ENCODE data around the gene IFNB1.

IFNB1 gene

DNA sequence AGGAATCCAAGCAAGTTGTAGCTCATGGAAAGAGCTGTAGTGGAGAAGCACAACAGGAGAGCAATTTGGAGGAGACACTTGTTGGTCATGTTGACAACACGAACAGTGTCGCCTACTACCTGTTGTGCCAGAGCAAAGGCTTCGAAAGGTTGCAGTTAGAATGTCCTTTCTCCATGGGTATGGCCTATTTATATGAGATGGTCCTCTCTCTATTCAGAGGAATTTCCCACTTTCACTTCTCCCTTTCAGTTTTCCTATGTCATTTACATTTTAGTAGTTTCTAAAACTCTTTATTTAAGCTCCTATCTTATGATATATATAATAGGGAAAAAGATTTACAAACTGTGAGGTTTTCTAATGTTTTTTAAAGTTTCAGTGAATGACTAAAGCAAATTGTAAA, at the start of gene IFNB1:
IFNB1 (minus strand) TSS at position 162 of the 400 bp plus-strand sequence; CDS start at position 89, 73 bp downstream.
- no peak for DNase-seq (ENCODE audit: low read depth)

DNA sequence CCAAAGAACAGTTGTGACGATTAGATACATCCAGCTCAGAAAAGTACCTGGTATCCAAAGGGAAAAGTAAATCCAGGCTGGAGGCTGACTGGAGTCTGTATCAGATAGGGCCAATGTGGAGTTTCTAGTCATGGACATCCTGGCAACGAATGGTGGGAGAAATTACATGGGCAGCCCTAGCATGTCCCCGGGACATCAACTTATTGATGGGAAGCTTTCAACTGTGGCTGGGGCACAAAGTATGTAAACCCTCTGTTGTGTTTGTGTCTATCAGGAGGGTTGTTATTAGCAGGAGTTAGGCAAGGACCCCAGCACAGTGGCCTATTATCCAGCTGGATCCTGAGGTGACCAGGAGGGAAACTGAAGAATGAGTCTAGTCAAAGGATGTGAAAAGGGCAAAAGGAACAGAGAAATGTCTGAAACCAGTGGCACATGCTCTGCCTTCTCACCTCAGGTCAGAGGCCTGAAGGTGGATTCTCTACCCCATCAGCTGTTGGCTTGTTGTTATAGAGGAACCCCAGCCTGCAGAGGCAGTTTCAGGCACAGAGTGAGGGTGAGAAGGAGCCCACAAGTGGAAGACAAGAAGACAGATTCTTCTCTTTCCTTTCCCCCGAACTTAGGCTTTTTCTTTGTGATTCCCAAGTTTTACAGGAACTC, 44.0 kb upstream of the IFNB1 start:
- no peak for DNase-seq (ENCODE audit: low read depth)

DNA sequence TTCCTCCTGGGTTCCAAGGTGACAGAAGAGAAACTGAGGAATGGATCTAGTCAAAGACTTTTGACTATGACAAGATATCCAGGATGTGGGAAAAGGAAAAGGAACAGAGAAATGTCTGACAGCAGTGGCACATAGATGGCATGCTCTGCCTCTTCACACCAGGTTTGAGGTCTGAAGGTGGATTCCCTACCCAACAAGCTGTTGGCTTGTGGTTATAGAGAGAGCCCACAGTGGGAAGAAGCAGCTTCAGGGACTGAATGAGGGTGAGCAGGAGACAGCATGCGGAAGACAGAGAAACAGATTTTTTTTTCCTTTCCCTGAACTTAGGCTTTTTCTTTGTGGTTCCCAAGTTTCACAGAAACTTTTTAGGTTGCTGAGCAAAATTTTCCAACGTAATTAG, 43.3 kb upstream of the IFNB1 start:
- no peak for DNase-seq (ENCODE audit: low read depth)

DNA sequence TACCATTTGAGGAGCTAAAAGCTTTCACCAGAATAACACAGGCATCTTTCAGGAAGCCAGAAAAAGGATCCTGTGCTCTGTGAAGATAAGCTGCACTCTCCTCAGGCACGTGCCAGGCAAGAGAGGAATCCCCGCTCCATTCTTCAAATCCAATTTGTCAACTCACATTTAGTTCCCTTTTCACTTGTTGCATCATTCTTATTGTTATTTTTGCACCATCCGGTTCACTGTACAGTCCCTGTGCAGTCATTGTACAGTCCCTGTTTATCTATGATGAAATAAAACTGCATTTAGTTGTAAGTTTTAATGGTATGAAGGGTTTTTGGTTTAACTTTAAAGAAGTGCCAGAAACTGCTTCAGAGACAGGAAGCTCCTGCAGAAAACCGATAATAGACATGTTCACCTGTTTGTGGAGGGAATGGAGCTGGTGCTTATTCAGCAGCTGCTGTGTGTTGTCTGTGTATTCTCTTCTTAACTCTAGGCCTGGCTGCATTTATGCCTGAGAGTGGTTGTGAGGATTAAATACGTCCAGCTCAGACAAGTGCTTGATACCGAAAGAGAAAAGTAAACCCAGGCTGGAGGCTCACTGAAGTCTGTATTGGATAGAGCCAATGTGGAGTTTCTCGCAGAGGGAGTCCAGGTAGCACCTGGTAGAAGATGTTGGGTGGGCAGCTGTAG, 41.5 kb upstream of the IFNB1 start:
- DNase-seq (ENCODE audit: low read depth), result no peak

DNA sequence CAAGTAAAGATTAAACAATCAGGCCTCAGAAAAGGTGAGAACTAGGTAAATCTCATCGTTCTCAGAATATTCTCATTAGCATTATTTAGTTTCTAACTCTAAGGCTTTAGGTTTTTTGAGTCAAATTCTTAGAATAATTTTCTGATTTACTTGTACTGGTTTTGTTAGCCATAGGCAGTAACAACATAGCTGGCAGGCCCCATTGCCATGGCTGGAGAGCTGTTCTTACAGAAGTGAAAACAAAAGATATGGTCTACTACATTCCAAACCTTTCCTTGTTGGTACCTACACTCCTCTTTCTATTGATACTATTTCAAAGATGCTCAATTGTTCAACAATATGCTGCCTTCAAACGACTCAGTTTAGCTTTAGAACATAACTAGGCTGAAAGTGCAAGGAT, 36.6 kb upstream of the IFNB1 start:
- no peak for DNase-seq (ENCODE audit: low read depth)

DNA sequence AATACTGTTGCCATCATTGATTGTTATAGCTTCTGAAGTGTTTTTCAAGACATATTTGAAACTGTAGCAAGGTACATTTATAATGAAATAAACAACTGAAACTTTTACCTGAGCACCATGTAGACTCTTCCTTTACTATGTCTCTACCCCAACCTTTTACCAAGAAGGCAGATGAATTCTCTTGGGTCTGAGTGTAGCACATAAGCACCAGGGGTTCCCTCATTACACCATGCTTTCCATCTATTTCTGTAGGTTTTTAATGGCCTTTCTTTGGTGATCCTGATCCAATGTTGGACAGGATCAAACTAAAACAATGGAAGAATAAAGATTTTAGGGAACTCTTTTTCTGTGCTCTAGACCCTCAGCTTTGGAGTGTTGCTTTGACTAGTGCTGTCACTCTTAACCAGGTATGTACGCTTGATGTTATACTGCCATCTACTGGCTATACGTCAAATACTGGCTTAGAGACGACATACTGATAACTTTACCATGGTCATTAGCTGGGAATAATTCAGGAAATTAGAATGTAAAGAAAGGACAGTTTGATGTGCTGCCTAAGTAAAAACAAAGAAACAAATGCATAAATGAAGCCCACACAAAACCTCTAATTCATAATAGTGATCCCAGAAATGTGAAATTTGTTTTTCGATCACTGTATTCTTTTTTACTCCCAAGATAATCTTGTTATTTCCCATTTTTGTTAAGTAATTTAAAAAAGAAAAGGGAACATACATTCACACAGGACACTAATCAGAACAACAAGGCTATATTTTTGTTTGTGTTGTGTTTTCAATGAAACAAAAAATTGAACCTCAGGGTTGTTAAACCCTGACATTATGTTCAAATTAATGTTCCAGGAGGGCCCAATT, 33.2 kb upstream of the IFNB1 start:
- no peak for DNase-seq (ENCODE audit: low read depth)

DNA sequence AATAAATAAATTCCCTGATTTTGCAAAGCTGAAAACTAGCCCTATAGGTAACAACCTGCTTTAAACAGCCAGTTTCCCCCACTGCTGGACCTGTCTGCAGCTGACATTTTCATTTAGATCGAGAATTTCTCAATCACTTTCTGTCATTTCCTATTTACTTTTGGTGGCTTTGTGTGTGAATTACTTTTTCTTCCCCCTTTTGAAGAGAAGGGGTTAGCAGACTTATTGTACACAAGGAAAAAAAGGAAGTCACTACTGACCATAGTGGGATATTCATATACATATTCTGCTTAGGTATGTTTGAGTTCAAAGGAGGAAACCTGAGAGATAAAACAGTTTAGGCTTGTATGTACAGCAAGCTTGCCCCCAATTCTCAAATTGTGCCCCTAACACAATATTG, 27.0 kb upstream of the IFNB1 start:
- no peak for DNase-seq (ENCODE audit: low read depth)

DNA sequence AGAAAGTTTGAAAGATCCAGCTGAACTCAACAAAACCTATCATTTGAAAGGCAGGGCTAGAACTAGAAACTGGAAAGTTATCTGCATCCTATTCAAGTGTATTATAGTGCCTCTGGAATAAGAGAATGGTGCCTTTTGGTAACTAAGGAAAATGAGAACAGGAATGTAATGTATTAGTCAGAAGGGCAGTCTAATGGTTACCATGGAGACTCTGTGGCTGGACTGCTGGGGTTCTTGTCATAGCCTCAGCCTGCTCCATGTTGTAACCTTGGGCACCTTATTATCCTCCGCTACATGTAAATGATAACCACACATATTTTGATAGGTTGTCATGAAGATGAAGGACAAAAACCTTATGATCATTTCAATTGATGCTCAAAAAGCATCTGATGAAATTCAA, 24.6 kb upstream of the IFNB1 start:
- DNase-seq (ENCODE audit: low read depth), result no peak

DNA sequence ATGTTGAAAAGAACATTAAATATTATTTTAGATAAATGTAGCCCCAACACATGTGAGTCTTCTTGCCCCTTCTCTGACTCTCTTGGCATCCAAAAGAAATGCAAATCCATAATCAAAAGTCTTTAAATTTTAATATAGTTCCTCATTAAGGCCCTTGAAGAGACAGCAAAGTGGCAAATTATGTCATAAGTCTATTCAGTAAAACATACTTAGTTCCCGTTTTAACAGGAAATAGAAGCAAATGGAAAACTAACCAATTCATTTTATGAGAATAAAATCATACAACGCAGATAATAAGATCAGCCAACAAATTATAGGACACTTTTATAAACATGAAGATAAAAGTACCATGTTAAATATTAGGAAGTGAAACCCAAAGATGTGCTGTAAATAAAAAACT, 20.1 kb upstream of the IFNB1 start:
- no peak for DNase-seq (ENCODE audit: low read depth)

DNA sequence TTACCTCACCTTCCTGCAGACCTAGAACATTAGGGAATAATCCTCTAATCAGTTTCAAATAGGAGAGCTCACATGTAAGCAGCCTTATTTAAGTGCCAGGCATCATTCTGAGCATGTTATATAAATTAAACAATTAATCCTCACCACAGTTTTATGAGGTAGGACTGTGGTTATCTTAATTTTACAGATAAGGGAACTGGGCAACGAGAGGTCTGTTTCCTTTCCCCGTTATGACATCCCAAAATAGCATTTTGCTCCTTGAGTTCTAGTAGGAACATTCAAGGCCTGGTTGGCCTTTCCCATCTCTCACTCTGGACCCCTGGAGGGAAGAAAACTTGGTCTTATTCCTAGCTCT, 19.1 kb upstream of the IFNB1 start:
- no peak for DNase-seq (ENCODE audit: low read depth)

DNA sequence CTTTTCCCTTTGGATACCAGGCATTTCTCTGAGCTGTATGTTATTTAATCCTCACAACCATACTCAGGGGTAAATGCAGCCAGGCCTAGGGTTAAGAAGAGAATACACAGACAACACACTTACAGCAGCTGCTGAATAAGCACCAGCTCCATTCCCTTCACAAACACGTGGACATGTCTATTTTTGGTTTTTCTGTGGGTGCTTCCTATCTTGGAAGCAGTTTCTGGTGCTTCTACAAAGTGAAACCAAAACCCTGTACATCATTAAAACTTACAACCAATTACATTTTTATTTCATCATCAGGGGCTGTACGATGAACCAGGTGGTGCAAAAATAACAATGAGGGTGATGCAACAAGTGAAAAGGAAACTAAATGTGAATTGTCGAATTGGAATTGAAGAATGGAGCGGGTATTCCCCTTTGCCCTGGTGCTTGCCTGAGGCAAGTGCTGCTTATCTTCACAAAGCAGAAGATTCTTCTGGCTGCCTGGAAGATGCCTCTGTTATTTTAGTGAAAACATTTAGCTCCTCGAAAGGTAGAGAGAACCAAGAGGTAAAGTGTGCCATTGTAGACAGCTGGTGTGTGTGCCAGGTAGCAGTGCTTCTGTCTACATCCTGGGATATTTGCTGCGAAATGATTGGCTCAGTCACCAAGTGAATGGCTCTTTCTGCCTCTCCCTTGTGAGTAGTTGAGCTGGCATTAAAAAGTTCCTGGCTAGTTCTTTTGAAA, 18.6 kb upstream of the IFNB1 start:
- DNase-seq (ENCODE audit: low read depth), result peak; percentile 13

DNA sequence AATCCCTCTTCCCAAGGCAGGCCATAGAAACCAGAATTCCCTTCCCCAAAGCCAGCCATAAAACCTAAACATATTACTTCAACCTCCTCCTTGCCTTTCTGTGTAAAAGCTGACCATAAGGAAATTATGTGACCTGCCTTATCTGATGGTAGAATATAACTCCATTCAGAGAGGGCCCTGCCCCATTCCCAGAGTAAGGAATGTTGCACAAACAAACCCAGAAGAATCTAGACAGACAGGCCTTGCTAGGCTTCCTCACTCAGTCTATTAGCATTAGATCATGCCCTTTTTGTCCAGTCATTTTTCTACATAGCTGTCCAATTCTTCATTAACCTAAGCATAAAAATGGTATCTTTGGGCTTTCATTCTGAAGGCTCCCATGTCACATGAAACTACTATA, 17.8 kb upstream of the IFNB1 start:
- no peak for DNase-seq (ENCODE audit: low read depth)

DNA sequence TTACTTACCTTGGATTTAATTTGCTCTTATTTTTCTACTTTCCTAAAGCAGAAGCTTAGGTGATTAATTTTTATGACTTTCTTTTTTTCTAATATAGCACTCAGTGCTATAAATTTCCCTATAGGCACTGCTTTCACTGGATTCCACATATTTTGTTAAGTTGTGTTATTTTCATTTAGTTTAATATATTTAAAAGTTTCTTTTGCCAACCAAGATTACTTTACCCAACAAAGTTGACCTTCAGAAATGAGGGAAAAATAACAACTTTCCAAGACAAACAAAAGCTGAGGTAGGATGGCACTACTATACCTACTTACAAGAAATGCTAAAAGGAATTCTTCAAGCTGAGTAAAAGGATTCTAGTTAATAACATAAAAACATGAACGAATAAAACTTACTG, 8.8 kb upstream of the IFNB1 start:
- no peak for DNase-seq (ENCODE audit: low read depth)

DNA sequence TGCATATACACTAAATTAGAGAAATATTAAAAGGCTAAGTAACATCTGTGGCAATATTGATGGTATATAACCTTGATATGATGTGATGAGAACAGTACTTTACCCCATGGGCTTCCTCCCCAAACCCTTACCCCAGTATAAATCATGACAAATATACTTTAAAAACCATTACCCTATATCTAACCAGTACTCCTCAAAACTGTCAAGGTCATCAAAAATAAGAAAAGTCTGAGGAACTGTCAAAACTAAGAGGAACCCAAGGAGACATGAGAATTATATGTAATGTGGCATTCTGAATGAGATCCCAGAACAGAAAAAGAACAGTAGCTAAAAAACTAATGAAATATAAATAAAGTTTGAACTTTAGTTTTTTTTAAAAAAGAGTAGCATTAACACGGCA, 7.3 kb upstream of the IFNB1 start:
- no peak for DNase-seq (ENCODE audit: low read depth)

DNA sequence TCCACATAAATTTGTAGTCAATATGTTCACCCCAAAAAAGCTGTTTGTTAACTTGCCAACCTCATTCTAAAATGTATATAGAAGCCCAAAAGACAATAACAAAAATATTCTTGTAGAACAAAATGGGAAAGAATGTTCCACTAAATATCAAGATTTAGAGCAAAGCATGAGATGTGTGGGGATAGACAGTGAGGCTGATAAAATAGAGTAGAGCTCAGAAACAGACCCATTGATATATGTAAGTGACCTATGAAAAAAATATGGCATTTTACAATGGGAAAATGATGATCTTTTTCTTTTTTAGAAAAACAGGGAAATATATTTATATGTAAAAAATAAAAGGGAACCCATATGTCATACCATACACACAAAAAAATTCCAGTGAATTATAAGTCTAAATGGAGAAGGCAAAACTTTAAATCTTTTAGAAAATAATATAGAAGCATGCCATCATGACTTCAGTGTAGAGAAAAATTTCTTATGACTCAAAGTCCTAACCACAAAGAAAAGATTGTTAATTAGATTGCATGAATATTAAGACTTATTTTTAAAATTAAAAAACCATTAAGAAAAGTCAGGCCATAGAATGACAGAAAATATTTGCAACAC, 6.6 kb upstream of the IFNB1 start:
- no peak for DNase-seq (ENCODE audit: low read depth)

DNA sequence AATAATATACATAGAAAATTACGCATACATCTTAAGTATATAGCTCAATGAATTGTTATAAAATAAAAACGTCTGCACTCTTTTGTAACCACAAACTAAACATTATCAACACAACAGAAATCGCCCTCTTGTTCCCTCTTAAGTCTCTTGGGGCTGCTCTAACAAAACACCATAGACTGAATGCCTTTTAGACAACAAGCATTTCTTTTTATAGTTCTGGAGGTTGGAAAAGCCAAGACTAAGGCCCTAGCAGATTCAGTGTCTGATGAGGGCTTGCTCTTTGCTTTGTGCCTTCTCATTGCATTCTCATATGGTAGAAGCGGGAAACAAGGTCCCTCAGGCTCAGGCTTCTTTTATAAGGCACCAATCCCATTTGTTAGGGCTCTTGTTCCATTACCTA, 4.9 kb upstream of the IFNB1 start:
- DNase-seq (ENCODE audit: low read depth), result no peak

DNA sequence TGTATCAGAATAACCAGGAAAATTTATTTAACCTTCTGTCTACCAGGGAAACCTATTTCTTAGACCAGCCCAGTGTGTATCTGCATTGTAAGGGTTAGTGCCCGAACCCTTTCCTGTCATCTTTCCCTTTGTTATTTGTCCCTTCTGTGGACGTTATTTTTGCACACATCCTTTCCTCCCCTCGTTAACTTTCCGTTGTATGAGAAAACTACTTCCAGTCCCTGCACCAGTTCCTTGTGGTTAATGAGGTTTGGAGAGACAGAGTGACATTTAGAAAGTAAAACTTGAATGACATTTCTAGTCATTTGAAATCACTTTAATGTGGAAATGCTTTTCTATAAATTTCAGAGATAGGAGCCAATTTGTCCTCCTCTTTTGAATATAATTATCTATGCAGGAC, 4.3 kb upstream of the IFNB1 start:
- DNase-seq (ENCODE audit: low read depth), result no peak

DNA sequence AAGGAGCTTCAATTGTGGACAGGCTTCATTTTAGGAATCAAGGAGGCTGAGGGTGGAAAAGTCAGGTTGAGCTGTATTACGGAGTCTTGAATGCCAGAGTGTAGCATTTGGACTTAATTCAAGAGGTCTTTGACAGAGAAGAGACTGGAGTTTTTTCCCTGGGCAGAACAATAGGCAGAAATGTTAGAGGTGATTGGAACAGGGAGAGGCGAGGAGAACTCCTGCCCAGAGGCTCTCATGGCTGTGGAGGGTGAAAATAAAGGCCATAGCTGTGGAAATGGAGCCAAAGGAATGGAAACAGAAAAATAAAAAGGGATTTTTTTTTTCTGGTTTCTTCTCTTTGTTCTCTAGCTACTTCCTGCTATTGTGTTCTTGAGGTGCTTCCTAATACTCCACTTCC, 3.7 kb upstream of the IFNB1 start:
- no peak for DNase-seq (ENCODE audit: low read depth)

DNA sequence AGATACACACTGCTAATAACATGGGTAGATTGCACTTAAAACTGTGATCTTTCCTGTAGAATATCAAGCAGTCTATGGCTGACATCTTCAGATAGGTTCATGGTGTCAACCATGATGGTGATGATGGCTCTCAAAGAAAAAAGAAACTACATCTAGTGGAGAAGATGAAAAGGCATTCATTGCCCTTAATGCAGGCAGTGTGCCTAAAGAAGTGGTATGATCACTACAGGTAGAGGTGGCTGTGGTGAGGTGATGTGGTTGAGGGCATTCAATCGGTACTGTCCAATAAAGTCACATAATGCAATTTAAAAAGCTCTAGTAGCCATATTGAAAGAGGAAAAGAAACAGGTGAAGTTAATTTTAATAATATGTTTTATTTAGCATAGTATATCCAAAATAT, 3.1 kb upstream of the IFNB1 start:
- DNase-seq (ENCODE audit: low read depth), result no peak

DNA sequence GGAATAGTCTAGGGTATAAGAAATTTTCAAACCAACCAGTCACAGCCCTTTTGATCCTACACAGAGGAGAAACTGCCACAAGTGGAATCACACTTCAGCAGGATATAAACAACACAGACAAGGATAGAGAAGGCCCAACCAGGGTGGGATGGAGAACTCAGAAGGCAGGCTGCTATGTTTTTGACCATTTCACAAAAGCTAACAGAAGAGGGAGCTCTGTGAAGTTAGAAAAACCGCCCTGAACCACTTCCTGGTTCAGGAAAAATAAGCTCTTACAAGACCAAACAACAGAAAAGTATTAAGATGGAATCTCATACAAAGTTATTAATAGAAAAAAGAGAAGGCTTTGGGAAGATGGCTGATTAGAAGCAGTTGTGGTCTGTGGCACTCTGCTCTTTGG, 960 bp upstream of the IFNB1 start:
- DNase-seq (ENCODE audit: low read depth), result no peak

DNA sequence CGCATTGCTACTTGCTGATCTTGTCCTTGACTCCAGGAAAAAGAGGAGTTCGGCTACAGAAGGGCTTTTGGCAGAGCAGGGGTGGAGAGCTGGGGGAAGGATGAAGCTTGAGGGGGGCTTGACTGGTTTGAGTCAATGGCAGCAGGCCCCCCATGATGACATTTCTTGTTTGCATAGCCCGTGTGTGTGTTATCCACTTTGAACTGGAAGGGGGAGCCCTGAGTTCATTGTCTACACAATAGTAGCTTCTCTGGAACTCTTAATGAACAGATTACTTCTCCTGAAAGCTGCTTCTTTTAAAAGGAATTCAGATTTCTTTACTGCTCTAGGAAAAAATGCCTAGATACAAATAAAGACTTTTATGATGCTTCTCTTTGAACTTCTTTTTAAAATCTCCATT, 2.3 kb downstream of the IFNB1 start:
- DNase-seq (ENCODE audit: low read depth), result no peak

DNA sequence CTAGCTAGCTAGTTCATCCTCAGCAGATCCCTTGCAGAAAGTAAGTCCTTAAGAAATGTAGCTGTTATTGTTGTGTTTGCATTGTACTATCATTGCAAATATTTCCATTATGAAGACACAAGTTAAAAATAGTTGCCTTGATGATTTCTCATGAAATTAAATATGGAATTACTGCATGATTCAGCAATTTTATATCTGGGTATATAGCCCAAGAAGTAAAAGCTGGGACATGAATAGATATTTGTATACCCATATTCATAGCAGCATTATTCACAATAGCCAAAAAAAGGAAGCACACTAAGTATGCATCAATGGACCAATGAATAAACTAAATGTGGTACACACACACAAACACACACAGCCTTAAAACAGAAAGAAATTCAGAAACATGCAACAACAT, 6.8 kb downstream of the IFNB1 start:
- no peak for DNase-seq (ENCODE audit: low read depth)
